Mesendoderm (in vitro differentiated cells): ENCODE results near the gene RAPGEF4.

ENCODE experiments used
- DNase-seq: peaks from one replicate; pipeline ENCODE4 v3.0.0; 2013
- H2AK5ac ChIP-seq: 2 replicates; pipeline ENCODE4 v1.6.1; 2013; ENCODE audit warnings: low read length, inconsistent platforms
- H2BK120ac ChIP-seq: 2 replicates; pipeline ENCODE4 v1.6.1; 2013; ENCODE audit warnings: low read depth, mild to moderate bottlenecking, low read length, moderate library complexity, mixed read lengths
- H2BK15ac ChIP-seq: replicated peaks from 2 replicates; pipeline ENCODE4 v1.6.1; 2013; ENCODE audit warnings: low read depth, mild to moderate bottlenecking, moderate library complexity
- H2BK5ac ChIP-seq: 2 replicates; pipeline ENCODE4 v1.6.1; 2013; ENCODE audit warnings: low read length, inconsistent platforms
- H3K18ac ChIP-seq: 2 replicates; pipeline ENCODE4 v1.6.1; 2013; ENCODE audit warnings: mild to moderate bottlenecking, low read length, mixed read lengths
- H3K23ac ChIP-seq: one replicate; pipeline ENCODE4 v1.6.1; 2013; ENCODE audit warnings: low read length
- H3K27ac ChIP-seq: 2 replicates; pipeline ENCODE4 v1.5.1; 2013; ENCODE audit warnings: low read depth, mild to moderate bottlenecking, inconsistent platforms, low read length, moderate library complexity
- H3K27me3 ChIP-seq: 2 replicates; pipeline ENCODE4 v1.6.1; 2013; ENCODE audit warnings: low read length, control low read depth, mild to moderate bottlenecking, inconsistent platforms; ENCODE audit not compliant: insufficient read depth, poor library complexity
- H3K36me3 ChIP-seq: 2 replicates; pipeline ENCODE4 v1.6.1; 2013; ENCODE audit warnings: low read length, inconsistent platforms; ENCODE audit not compliant: control insufficient read depth, insufficient read depth
- H3K4ac ChIP-seq: one replicate; pipeline ENCODE4 v1.6.1; 2013; ENCODE audit warnings: low read depth, mild to moderate bottlenecking, low read length, moderate library complexity
- H3K4me1 ChIP-seq: 2 replicates; pipeline ENCODE4 v1.6.1; 2013; ENCODE audit warnings: low read depth, low read length, inconsistent platforms; ENCODE audit not compliant: control insufficient read depth
- H3K4me2 ChIP-seq: 2 replicates; pipeline ENCODE4 v1.6.1; 2013; ENCODE audit warnings: low read length
- H3K4me3 ChIP-seq: 2 replicates; pipeline ENCODE4 v1.5.1; 2013; ENCODE audit warnings: mild to moderate bottlenecking, low read length
- H3K56ac ChIP-seq: one replicate; pipeline ENCODE4 v1.6.1; 2013; ENCODE audit warnings: low read length
- H3K79me1 ChIP-seq: 2 replicates; pipeline ENCODE4 v1.6.1; 2013; ENCODE audit warnings: low read length, inconsistent platforms
- H3K79me2 ChIP-seq: 2 replicates; pipeline ENCODE4 v1.6.1; 2013; ENCODE audit warnings: mild to moderate bottlenecking, low read length; ENCODE audit not compliant: control insufficient read depth, insufficient read depth
- H3K9ac ChIP-seq: 2 replicates; pipeline ENCODE4 v1.6.1; 2013; ENCODE audit warnings: low read length, inconsistent platforms
- H4K5ac ChIP-seq: one replicate; pipeline ENCODE4 v1.6.1; 2013; ENCODE audit warnings: low read length
- H4K8ac ChIP-seq: one replicate; pipeline ENCODE4 v1.6.1; 2013; ENCODE audit warnings: low read depth, mild to moderate bottlenecking, control low read depth, low read length, moderate library complexity
- WGBS: extraction: QIAGEN DNeasy Blood & Tissue Kit; methylation state at CpG from one replicate; pipeline ENCODE4 v1.1.7; 2013; ENCODE audit warnings: low lambda C conversion rate, missing lambda C conversion rate; ENCODE audit not compliant: insufficient coverage; ENCODE audit errors: extremely low coverage; 5-methylcytosine and 5-hydroxymethylcytosine counted together

The RAPGEF4 gene

DNA sequence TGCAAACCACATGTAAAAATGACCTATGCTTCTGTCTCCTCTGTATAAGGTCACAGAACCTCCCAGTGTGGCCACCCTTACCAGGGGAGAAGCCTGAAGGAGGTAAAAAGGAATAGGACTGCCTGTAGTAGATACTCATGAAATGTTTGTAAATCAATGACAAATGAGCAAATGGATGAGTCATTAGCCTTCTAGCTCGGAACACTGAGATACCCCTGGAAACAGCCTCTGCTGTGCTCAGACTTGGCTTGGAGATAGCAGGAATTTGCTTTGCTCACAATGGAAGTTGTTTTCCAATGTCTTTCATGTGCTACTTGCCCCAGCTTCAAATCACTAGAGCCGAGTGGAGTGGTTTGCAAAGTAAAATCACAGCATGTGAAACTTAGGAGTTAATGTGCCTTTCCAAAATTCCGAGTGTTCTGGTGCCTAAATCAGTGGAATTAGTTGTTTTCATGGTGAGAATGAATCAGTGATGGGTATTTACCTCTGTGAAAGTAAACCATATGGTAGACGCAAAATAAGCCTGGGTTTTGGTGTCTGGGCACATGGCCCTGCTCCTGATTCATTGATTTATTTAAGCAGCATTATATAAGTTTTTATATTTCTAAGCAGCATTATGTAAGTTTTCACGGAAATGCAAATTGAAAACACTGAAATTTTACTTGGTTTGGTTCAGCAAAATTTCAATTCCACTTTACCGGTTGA, 186.0 kb downstream of the RAPGEF4 start:
- H3K4me3 ChIP-seq = no peak overlapping the region
- no peak overlapping the region for H3K4me2 ChIP-seq
- H4K8ac ChIP-seq = no peak overlapping the region
- H3K79me1 ChIP-seq = no peaks in the 10 kb centered on the region
- H3K4me1 ChIP-seq = no peaks in the 10 kb centered on the region
- no peaks in the 10 kb centered on the region for H3K27me3 ChIP-seq
- no peak overlapping the region for H2AK5ac ChIP-seq
- H4K5ac ChIP-seq = no peak overlapping the region
- H3K4ac ChIP-seq = no peak overlapping the region
- H3K56ac ChIP-seq = no peak overlapping the region
- peak; percentile 52 for DNase-seq
- no peaks in the 10 kb centered on the region for H3K36me3 ChIP-seq
- H2BK15ac ChIP-seq = no peak overlapping the region
- H3K9ac ChIP-seq = no peak overlapping the region
- no peak overlapping the region for H2BK120ac ChIP-seq
- H3K18ac ChIP-seq = no peak overlapping the region
- no CpG with 5 or more reads among the region's 6 CpGs for WGBS
- H3K27ac ChIP-seq = no peak overlapping the region
- H3K79me2 ChIP-seq = no peaks in the 10 kb centered on the region
- no peak overlapping the region for H3K23ac ChIP-seq
- no peak overlapping the region for H2BK5ac ChIP-seq

DNA sequence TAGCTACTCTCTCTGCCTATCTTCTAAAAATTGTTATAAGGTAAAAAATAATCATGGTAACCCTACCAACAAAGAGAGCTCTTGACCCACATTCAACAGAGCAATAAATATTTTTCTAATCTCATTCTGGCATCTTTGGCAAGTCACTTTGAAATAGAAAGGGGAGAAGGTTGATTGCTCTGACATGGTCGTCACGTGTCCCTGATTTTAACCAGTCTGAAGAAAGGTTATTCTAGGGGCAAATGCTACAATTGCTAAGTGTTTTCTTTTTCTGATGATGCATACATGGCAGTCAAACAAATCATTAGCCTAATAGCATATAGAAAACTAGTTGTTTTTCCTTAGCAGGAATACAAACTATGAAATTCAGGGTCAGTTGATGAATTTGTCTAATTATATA, 186.7 kb downstream of the RAPGEF4 start:
- whole genome bisulfite sequencing = no CpG with 5 or more reads among the region's 2 CpGs
- no peak for DNase-seq
- no peak overlapping the region for H3K18ac ChIP-seq

DNA sequence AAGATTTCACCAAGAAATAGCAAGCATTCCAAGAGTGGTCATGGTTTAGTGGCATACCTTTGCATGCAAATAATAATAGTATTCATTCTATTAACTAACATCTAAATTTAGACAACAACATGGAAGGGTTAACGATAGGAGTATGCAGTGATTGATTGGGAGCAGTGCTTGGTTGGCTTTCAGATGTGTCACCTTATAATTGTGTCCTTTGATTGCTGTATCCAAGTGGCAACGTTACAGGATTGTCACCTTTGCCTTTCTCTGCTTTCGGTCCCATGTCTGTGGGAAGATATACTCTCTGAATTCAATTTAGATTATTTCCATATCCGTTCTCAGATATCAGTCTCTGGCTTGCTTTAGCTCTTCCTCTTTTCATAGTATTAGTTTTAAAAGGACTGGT, 187.2 kb downstream of the RAPGEF4 start:
- H2BK5ac ChIP-seq = no peak overlapping the region
- no peaks in the 10 kb centered on the region for H3K36me3 ChIP-seq
- no CpG with 5 or more reads among the region's 4 CpGs for WGBS
- H3K4ac ChIP-seq = no peak overlapping the region
- H4K8ac ChIP-seq = no peak overlapping the region
- H3K4me3 ChIP-seq = no peak overlapping the region
- DNase-seq = no peak
- no peak overlapping the region for H3K4me2 ChIP-seq
- no peak overlapping the region for H2BK120ac ChIP-seq
- H3K18ac ChIP-seq = no peak overlapping the region
- H3K9ac ChIP-seq = no peak overlapping the region
- no peak overlapping the region for H3K27ac ChIP-seq
- H4K5ac ChIP-seq = no peak overlapping the region
- H3K79me2 ChIP-seq = no peaks in the 10 kb centered on the region
- no peak overlapping the region for H2BK15ac ChIP-seq
- no peaks in the 10 kb centered on the region for H3K79me1 ChIP-seq
- no peaks in the 10 kb centered on the region for H3K27me3 ChIP-seq
- no peak overlapping the region for H3K23ac ChIP-seq
- no peak overlapping the region for H3K56ac ChIP-seq
- no peak overlapping the region for H2AK5ac ChIP-seq
- H3K4me1 ChIP-seq = peaks cover 3% of the 10 kb centered on the region

More for the DNA sequence above, 186.7 kb downstream of the RAPGEF4 start:
- Histone ChIP-seq H3K23ac (no peak overlapping the region), H3K79me2 (no peaks in the 10 kb centered on the region), H2BK5ac (no peak overlapping the region), H3K4me2 (no peak overlapping the region), H3K27ac (no peak overlapping the region), H3K56ac (no peak overlapping the region), H3K36me3 (no peaks in the 10 kb centered on the region), H3K9ac (no peak overlapping the region), H2BK15ac (no peak overlapping the region), H3K79me1 (no peaks in the 10 kb centered on the region), H3K4ac (no peak overlapping the region), H2BK120ac (no peak overlapping the region), H3K4me1 (no peaks in the 10 kb centered on the region), H3K4me3 (no peak overlapping the region), H4K5ac (no peak overlapping the region), H3K27me3 (no peaks in the 10 kb centered on the region), H2AK5ac (no peak overlapping the region), H4K8ac (no peak overlapping the region)

DNA sequence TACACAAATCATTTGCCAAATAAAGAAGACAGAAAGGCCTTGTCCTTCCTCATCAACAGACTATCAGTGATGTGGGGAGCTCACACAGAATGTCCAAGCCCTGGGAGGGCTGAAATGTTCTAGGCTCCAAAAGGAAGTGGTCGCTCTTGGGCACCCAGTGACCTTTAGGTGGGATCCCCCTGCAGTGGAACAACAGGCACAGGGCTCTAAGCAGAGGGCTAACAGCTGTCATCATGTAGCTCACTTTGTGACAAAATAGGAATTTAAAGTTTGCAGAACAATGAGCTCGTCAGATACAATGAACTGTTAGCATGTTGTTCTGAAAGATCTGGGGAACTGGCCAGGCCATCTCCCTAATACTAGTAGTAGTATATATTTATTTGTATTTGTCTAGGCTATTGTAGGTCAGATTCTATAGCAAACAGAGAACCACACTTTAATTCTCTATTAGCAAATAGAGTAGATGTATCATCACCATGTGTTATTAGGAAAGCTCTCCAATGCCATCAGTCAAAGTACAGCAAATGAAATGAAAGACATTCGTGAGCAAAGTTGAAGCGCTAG, 188.5 kb downstream of the RAPGEF4 start:
- H3K36me3 ChIP-seq = no peaks in the 10 kb centered on the region
- H4K5ac ChIP-seq = no peak overlapping the region
- H3K23ac ChIP-seq = no peak overlapping the region
- H3K27me3 ChIP-seq = no peaks in the 10 kb centered on the region
- no peaks in the 10 kb centered on the region for H3K79me2 ChIP-seq
- no peak overlapping the region for H4K8ac ChIP-seq
- no peak overlapping the region for H3K56ac ChIP-seq
- no peak overlapping the region for H3K18ac ChIP-seq
- no peak overlapping the region for H2BK15ac ChIP-seq
- H2BK120ac ChIP-seq = no peak overlapping the region
- no peak overlapping the region for H3K27ac ChIP-seq
- H3K4me1 ChIP-seq = peaks cover 3% of the 10 kb centered on the region
- no peak overlapping the region for H3K9ac ChIP-seq
- no CpG with 5 or more reads among the region's 4 CpGs for WGBS
- H2AK5ac ChIP-seq = no peak overlapping the region
- no peak overlapping the region for H2BK5ac ChIP-seq
- no peak overlapping the region for H3K4me2 ChIP-seq
- H3K79me1 ChIP-seq = no peaks in the 10 kb centered on the region
- no peak overlapping the region for H3K4me3 ChIP-seq
- no peak for DNase-seq
- no peak overlapping the region for H3K4ac ChIP-seq

DNA sequence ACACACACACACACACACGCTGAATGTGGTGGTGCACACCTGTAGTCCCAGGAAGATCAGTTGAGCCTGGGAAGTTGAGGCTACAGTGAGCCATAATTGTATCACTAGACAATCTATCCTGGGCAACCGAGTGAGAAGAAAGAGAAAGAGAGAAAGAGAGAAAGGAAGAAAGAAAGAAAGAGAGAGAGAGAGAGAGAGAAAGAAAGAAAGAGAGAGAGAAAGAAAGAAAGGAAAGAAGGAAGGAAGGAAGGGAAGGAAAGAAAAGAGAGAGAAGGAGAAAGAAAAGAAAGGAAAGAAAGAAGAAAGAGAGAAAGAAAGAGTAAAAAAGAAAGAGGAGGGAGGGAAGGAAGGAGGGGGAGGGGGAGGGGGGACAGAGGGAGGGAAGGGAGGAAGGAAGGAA, 190.0 kb downstream of the RAPGEF4 start:
- H2BK120ac ChIP-seq = no peak overlapping the region
- H3K18ac ChIP-seq = peak overlapping the region; percentile 18
- DNase-seq = no peak
- H3K9ac ChIP-seq = no peak overlapping the region
- no peaks in the 10 kb centered on the region for H3K36me3 ChIP-seq
- no peaks in the 10 kb centered on the region for H3K79me2 ChIP-seq
- no CpG with 5 or more reads among the region's 2 CpGs for WGBS
- H4K5ac ChIP-seq = no peak overlapping the region
- H3K56ac ChIP-seq = no peak overlapping the region
- H3K4me3 ChIP-seq = no peak overlapping the region
- no peak overlapping the region for H2AK5ac ChIP-seq
- H3K4me1 ChIP-seq = peaks cover 3% of the 10 kb centered on the region
- H3K79me1 ChIP-seq = no peaks in the 10 kb centered on the region
- no peak overlapping the region for H3K23ac ChIP-seq
- H2BK5ac ChIP-seq = no peak overlapping the region
- no peaks in the 10 kb centered on the region for H3K27me3 ChIP-seq
- H4K8ac ChIP-seq = no peak overlapping the region
- H3K4ac ChIP-seq = no peak overlapping the region
- no peak overlapping the region for H2BK15ac ChIP-seq
- no peak overlapping the region for H3K27ac ChIP-seq
- no peak overlapping the region for H3K4me2 ChIP-seq
